ENCODE measurements around the gene PGP.
A peak's percentile ranks its signal among the peaks of the same experiment; 100 is the strongest.

Gene PGP

GRCh38 chr16:2180962-2181923 is 33.4 kb downstream of the PGP start:
- no peak for DNase-seq (ENCODE audit: extremely low spot score)
- no peak for TF ChIP-seq ZNF384 (IDR thresholded peaks at IDR 0.05)
- TF ChIP-seq HDGF (IDR thresholded peaks at IDR 0.05; ENCODE audit: borderline replicate concordance): no peak
- TF ChIP-seq TARDBP (IDR thresholded peaks at IDR 0.05): no peak
- no peak for TF ChIP-seq FOXA1 (IDR thresholded peaks at IDR 0.05)
- no peak for TF ChIP-seq BHLHE40 (IDR thresholded peaks at IDR 0.05; ENCODE audit: borderline replicate concordance)
- no peak for TF ChIP-seq NFRKB (IDR thresholded peaks at IDR 0.05)
- no peak for TF ChIP-seq ARNT (IDR thresholded peaks at IDR 0.05)
- TF ChIP-seq SP1 (IDR thresholded peaks at IDR 0.05): no peak
- TF ChIP-seq ELF4 (IDR thresholded peaks at IDR 0.05): no peak
- no peak for TF ChIP-seq FOXM1 (IDR thresholded peaks at IDR 0.05; ENCODE audit: borderline replicate concordance)
- TF ChIP-seq LEF1 (IDR thresholded peaks at IDR 0.05; ENCODE audit: borderline replicate concordance): no peak
- no peak for TF ChIP-seq L3MBTL2 (conservative IDR thresholded peaks at IDR 0.05)
- no peak for TF ChIP-seq PKNOX1 (IDR thresholded peaks at IDR 0.05)
- TF ChIP-seq FOXK2 (IDR thresholded peaks at IDR 0.05): no peak
- no peak for TF ChIP-seq SUZ12 (IDR thresholded peaks at IDR 0.05)
- no peak for TF ChIP-seq CTBP1 (IDR thresholded peaks at IDR 0.05; ENCODE audit: borderline replicate concordance)
- ChIA-PET POLR2A (interaction anchor here (0.7 to 1.2 kb wide), 2 partner anchors 8 to 27 kb away, joined by 3 read pairs; no protein-coding TSS in a partner anchor), CTCF (no interaction called here)

- POLR2A ChIA-PET: interaction anchor here (1.2 kb wide), 1 partner anchor 26 kb away, joined by 3 read pairs; no protein-coding TSS in a partner anchor
- CTCF ChIA-PET: no interaction called here
- no peak for DNase-seq (ENCODE audit: extremely low spot score)
- no peak for TF ChIP-seq HDGF (IDR thresholded peaks at IDR 0.05; ENCODE audit: borderline replicate concordance)
- TF ChIP-seq CTBP1 (IDR thresholded peaks at IDR 0.05; ENCODE audit: borderline replicate concordance): no peak
- TF ChIP-seq BHLHE40 (IDR thresholded peaks at IDR 0.05; ENCODE audit: borderline replicate concordance): no peak
- no peak for TF ChIP-seq NFRKB (IDR thresholded peaks at IDR 0.05)
- TF ChIP-seq FOXA1 (IDR thresholded peaks at IDR 0.05): no peak
- no peak for TF ChIP-seq ELF4 (IDR thresholded peaks at IDR 0.05)
- TF ChIP-seq ZNF384 (IDR thresholded peaks at IDR 0.05): no peak
- no peak for TF ChIP-seq LEF1 (IDR thresholded peaks at IDR 0.05; ENCODE audit: borderline replicate concordance)
- no peak for TF ChIP-seq SUZ12 (IDR thresholded peaks at IDR 0.05)
- TF ChIP-seq ARNT (IDR thresholded peaks at IDR 0.05): no peak
- no peak for TF ChIP-seq FOXM1 (IDR thresholded peaks at IDR 0.05; ENCODE audit: borderline replicate concordance)
- TF ChIP-seq FOXK2 (IDR thresholded peaks at IDR 0.05): no peak
- no peak for TF ChIP-seq SP1 (IDR thresholded peaks at IDR 0.05)
- no peak for TF ChIP-seq L3MBTL2 (conservative IDR thresholded peaks at IDR 0.05)
- no peak for TF ChIP-seq PKNOX1 (IDR thresholded peaks at IDR 0.05)
- no peak for TF ChIP-seq TARDBP (IDR thresholded peaks at IDR 0.05)
These were observed 34.2 kb downstream of the PGP start for GRCh38 chr16:2180461-2180860.

- TF ChIP-seq PKNOX1 (IDR thresholded peaks at IDR 0.05) (no peak), SP1 (IDR thresholded peaks at IDR 0.05) (no peak), LEF1 (IDR thresholded peaks at IDR 0.05; ENCODE audit: borderline replicate concordance) (no peak), SUZ12 (IDR thresholded peaks at IDR 0.05) (no peak)
- ChIA-PET CTCF (no interaction called here), POLR2A (no interaction called here)
- DNase-seq (ENCODE audit: extremely low spot score): no peak
These were observed 35.1 kb downstream of the PGP start for GRCh38 chr16:2179576-2179975.

GRCh38 chr16:2179107-2179501 is 35.5 kb downstream of the PGP start:
- POLR2A ChIA-PET: no interaction called here
- CTCF ChIA-PET: no interaction called here
- no peak for DNase-seq (ENCODE audit: extremely low spot score)
- TF ChIP-seq FOXA1 (IDR thresholded peaks at IDR 0.05) (no peak), ZNF384 (IDR thresholded peaks at IDR 0.05) (no peak), HDGF (IDR thresholded peaks at IDR 0.05; ENCODE audit: borderline replicate concordance) (no peak)

GRCh38 chr16:2178321-2179106 is 36.1 kb downstream of the PGP start:
- ChIA-PET POLR2A (interaction anchor here (0.9 kb wide), 1 partner anchor 16 kb away, joined by 3 read pairs; no protein-coding TSS in a partner anchor), CTCF (no interaction called here)
- TF ChIP-seq BHLHE40 (IDR thresholded peaks at IDR 0.05; ENCODE audit: borderline replicate concordance): no peak
- TF ChIP-seq PKNOX1 (IDR thresholded peaks at IDR 0.05): peak; percentile 33; the same call in 1 of the 2 replicates
- peak; percentile 50; the same call in 1 of the 2 replicates for TF ChIP-seq HDGF (IDR thresholded peaks at IDR 0.05; ENCODE audit: borderline replicate concordance)
- peak; percentile 68; the same call in 1 of the 2 replicates for TF ChIP-seq SP1 (IDR thresholded peaks at IDR 0.05)
- peak; percentile 98 for DNase-seq (ENCODE audit: extremely low spot score)

Data from HEK293T (cell line).